Epithelial cell of proximal tubule (primary cell): ENCODE results near the gene CD164. TPM values are rescaled to one million over a fixed set of nuclear protein-coding genes. Genes with fewer than 3 reads are reported as not detected.

Source experiments
- DNase-seq: peaks from one replicate; pipeline ENCODE4 v3.0.0-alpha.2; 2011; ENCODE audit warnings: low read depth
- H3K4me3 ChIP-seq: 2 replicates; pipeline ENCODE4 v1.5.1; 2011; ENCODE audit warnings: low read depth, mild to moderate bottlenecking, low read length
- CTCF ChIP-seq: conservative IDR thresholded peaks from 2 replicates; pipeline ENCODE4 v1.5.1; 2012; ENCODE audit warnings: low read depth, mild to moderate bottlenecking, low read length
- total RNA-seq: library from RNA; depleted of rRNA; stranded (reverse); fragments of >200 nt; gene quantifications from 2 replicates; pipeline ENCODE4 v1.2.3, GENCODE V29; 2015

The CD164 gene
- total RNA-seq, 1 donor from 2014 or later = 110 TPM

DNA sequence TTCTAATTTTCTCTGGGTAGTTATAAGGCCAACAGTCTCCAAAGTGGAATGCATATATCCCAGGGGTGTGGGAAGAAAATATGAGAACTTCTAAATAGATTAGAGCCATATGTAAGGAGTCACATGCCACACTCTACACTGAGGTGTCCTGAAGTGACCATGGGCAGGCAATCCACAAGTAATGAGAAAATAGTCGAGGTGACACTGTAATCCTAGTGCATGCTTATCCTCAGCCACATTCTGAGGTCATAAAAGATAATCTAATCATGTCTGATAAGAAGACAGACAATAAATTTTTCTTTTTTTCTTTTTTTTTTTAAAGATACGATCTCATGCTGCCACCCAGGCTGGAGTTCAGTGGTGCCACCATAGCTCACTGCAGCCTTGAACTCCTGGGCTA lies 62.2 kb downstream of the CD164 start:
- no peak overlapping the region for H3K4me3 ChIP-seq
- no peak for DNase-seq
- no peak for TF ChIP-seq CTCF

DNA sequence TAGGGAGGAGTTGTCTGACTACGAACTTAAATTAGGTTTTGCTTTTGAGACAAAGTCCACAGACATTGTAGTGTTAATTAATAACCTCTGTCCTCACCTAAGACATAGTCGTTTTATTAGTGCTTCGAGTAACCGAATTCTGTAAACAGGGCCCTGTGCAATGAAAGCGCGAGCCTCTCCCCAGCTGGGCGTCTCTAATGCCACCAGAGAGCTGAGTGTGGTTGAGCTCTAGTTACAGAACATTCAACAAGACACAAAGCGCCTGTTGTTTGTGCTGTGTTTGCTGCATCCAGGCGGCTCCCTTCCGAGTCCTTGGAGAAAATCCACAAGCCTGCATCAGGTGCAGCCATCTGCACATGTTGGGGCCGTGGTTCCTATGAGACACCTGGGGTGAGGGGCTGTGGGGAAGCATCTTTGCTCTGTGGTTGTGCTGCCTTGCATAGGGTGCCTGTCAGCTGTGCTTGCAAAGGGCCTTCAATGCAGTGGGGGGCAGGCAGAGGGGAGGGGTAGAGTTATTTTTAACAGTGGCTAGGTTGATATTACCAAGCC lies 63.9 kb downstream of the CD164 start:
- no peak overlapping the region for H3K4me3 ChIP-seq
- TF ChIP-seq CTCF = no peak
- no peak for DNase-seq

GRCh38 chr6:109316909-109317308 lies 65.4 kb downstream of the CD164 start:
- DNase-seq = no peak
- TF ChIP-seq CTCF = no peak
- no peak overlapping the region for H3K4me3 ChIP-seq

Other genes starting within 250 kb of the CD164 start
- 0.80 and 2.5 TPM in 2 replicates for gene PPIL6, start 58.2 kb upstream of the CD164 start, total RNA-seq
- gene SMPD2, start 58.3 kb upstream of the CD164 start, total RNA-seq = 9.1 and 9.6 TPM in 2 replicates
- gene MICAL1, start 73.3 kb upstream of the CD164 start, total RNA-seq = 21.5 and 40.1 TPM in 2 replicates
- 3.6 and 8.8 TPM in 2 replicates for gene ZBTB24, start 100.8 kb upstream of the CD164 start, total RNA-seq